ENCODE results near the gene LONP1. TPM values are rescaled to one million over a fixed set of nuclear protein-coding genes. Genes with fewer than 3 reads are reported as not detected.
A peak's percentile ranks its signal among the peaks of the same experiment; 100 is the strongest.

Gene LONP1
- total and polyA plus RNA-seq, 2 of the 8 experiments (the other 6 are each of a cell fraction or from before 2014, with no cell fraction given), result 98.1 to 117 TPM

DNA sequence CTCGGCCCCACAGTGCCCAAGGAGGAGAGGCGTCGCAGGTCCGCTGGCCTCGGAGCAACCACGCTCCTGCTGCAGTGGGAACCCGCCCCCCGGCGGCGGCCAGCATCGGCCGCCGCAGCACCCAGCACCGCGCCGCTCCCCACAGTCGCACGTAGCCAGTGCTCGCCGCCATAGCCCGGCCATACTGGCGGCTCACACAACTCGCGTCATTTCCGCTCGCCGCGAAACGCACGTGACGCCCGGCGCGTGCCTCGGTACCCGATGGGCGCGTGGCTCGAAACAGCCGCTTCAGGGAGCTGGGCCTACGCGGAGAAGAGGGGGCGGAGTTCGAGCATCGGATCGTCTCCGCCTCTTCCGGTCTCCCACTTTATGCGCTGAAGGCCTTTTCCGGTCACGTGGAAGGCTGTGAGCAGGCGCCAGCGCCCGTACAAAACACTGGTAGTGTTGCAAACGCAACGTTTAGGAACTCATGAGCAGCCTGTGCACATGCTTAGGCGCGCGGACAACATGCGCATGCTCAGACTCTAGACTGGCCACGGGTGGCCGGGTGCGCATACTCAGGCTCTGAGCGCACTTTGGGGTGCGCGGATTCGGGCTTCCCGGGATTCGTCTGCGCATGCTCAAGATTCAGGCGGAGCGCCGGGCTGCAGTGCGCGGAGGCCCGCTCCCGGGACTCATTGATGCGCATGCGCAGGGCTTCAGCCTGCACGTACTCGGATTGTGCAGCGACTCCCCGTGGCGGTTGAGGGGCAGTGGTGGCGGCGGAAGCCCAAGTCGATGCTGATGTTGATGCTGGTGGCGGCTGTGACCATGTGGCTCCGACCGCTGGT is at the start of gene LONP1, which contains the start of gene CATSPERD (continued):
- TF ChIP-seq SP4 (IDR thresholded peaks at IDR 0.05; ENCODE audit: low read length), result peak; percentile 69; the same call in 1 of the 2 replicates
- no peak for TF ChIP-seq HDAC6 (IDR thresholded peaks at IDR 0.05; ENCODE audit: low read depth, low read length)
- TF ChIP-seq BRCA1 (IDR thresholded peaks at IDR 0.05; ENCODE audit: low read depth, low read length), result no peak; the same call in 1 of the 2 replicates
- peak; percentile 99 for TF ChIP-seq NRF1 (IDR thresholded peaks at IDR 0.05; ENCODE audit: low read depth, low read length)
- peak; percentile 98 for TF ChIP-seq PHF8 (conservative IDR thresholded peaks at IDR 0.05; ENCODE audit: low read depth, low read length)
- TF ChIP-seq RNF2 (IDR thresholded peaks at IDR 0.05; ENCODE audit: borderline replicate concordance, low read depth, low read length, missing control alignments, poor library complexity, severe bottlenecking), result no peak
- TF ChIP-seq HDAC2 (IDR thresholded peaks at IDR 0.05; ENCODE audit: borderline replicate concordance in 1 of 2, low read depth in 2 of 2, low read length in 2 of 2), result peak in 1 of 2 experiments; percentile 93; a peak in 1 of 4 replicates

Data from H1 (cell line).